ENCODE data around the gene TNFRSF8. TPM values are rescaled to one million over a fixed set of nuclear protein-coding genes. Genes with fewer than 3 reads are reported as not detected.

TNFRSF8 gene
- total and polyA plus RNA-seq, 2 donors (not counting 1 experiment from before 2014, with no cell fraction given) = 0.36 to 0.57 TPM

GRCh38 chr1:12167493-12168429 is 104.7 kb downstream of the TNFRSF8 start:
- Mint-ChIP-seq H3K27me3 (no peaks in the 10 kb centered on the region), H3K4me3 (peak overlapping the region; percentile 98), H3K9me3 (ENCODE audit: insufficient read depth) (no peaks in the 10 kb centered on the region), H3K4me1 (peaks cover 62% of the 10 kb centered on the region), H3K27ac (peak overlapping the region; percentile 94)
- H3K79me2 ChIP-seq (ENCODE audit: control insufficient read depth, insufficient read depth, low read length) = peaks cover 47% of the 10 kb centered on the region
- TF ChIP-seq, protein P1, sequence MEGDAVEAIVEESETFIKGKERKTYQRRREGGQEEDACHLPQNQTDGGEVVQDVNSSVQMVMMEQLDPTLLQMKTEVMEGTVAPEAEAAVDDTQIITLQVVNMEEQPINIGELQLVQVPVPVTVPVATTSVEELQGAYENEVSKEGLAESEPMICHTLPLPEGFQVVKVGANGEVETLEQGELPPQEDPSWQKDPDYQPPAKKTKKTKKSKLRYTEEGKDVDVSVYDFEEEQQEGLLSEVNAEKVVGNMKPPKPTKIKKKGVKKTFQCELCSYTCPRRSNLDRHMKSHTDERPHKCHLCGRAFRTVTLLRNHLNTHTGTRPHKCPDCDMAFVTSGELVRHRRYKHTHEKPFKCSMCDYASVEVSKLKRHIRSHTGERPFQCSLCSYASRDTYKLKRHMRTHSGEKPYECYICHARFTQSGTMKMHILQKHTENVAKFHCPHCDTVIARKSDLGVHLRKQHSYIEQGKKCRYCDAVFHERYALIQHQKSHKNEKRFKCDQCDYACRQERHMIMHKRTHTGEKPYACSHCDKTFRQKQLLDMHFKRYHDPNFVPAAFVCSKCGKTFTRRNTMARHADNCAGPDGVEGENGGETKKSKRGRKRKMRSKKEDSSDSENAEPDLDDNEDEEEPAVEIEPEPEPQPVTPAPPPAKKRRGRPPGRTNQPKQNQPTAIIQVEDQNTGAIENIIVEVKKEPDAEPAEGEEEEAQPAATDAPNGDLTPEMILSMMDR (IDR thresholded peaks at IDR 0.05) = no peak
- TF ChIP-seq EZH2 (IDR thresholded peaks at IDR 0.05; ENCODE audit: borderline replicate concordance, insufficient read depth, low read depth, low read length, poor library complexity, severe bottlenecking) = no peak
- no peaks in the 10 kb centered on the region for H3K9me3 ChIP-seq (ENCODE audit: control extremely low read depth in 1 of 3, control insufficient read depth in 2 of 3, insufficient read depth in 1 of 3, low read length in 2 of 3)
- H3K27ac ChIP-seq (ENCODE audit: low read length in 2 of 2) = peak overlapping the region; percentile 33 to 71
- ATAC-seq (ENCODE audit: low read depth) = peak; percentile 29
- WGBS (ENCODE audit: insufficient coverage) = 17% methylated on average over 22 of the region's 33 CpGs
- intact Hi-C loops (cut with micrococcal nuclease) = loop anchor here (2.0 to 5.0 kb wide), 2 partner anchors 40 to 41 kb away; no protein-coding TSS in a partner anchor
- H3K36me3 ChIP-seq (replicated peaks in 1 of 2; ENCODE audit: control extremely low read depth in 1 of 2, control insufficient read depth in 1 of 2, extremely low read depth in 1 of 2, insufficient read depth in 2 of 2, low read length in 1 of 2) = peaks cover 0 to 9% of the 10 kb centered on the region in 2 experiments
- no peaks in the 10 kb centered on the region for H3K27me3 ChIP-seq (replicated peaks in 1 of 4; ENCODE audit: control extremely low read depth in 1 of 4, control insufficient read depth in 3 of 4, insufficient read depth in 4 of 4, low read length in 3 of 4)
- peak; percentile 47 for DNase-seq
- peak overlapping the region; percentile 61 for H2AFZ ChIP-seq (ENCODE audit: insufficient read depth, low read depth, low read length, poor library complexity, severe bottlenecking)
- peaks cover 19% of the 10 kb centered on the region for H4K20me1 ChIP-seq (ENCODE audit: control insufficient read depth, insufficient read depth, low read length, poor library complexity, severe bottlenecking)
- peak overlapping the region; percentile 98 for H3K4me2 ChIP-seq (replicated peaks; ENCODE audit: low read depth, low read length, poor library complexity, severe bottlenecking)
- CTCF ChIA-PET = interaction anchor here (1.2 to 5.5 kb wide), 3 partner anchors 19 to 43 kb away, joined by 4 to 41 read pairs (median 5); no protein-coding TSS in a partner anchor
- peak overlapping the region; percentile 69 to 80 (median 79) for H3K4me3 ChIP-seq (ENCODE audit: control extremely low read depth in 1 of 5, extremely low read depth in 1 of 5, insufficient read depth in 1 of 5, low read depth in 2 of 5, low read length in 4 of 5)
- H3K9ac ChIP-seq (ENCODE audit: low read length) = peak overlapping the region; percentile 84
- peaks cover 22 to 52% of the 10 kb centered on the region in 2 donors for H3K4me1 ChIP-seq (ENCODE audit: control insufficient read depth in 2 of 2, insufficient read depth in 2 of 2, low read length in 2 of 2)
- POLR2A ChIA-PET = interaction anchor here (0.6 to 1.8 kb wide), 4 partner anchors 14 to 43 kb away, joined by 4 to 8 read pairs (median 6); no protein-coding TSS in a partner anchor
